Kidney capillary endothelial cell (primary cell): ENCODE data around the gene MYBBP1A.
"Not testable (repeated sequence)": the region's sequence is repeated elsewhere in the genome, so short reads cannot be mapped to it uniquely, and the experiment has no call there.

Experiments
- DNase-seq: peaks from one replicate; pipeline ENCODE4 v3.0.0-alpha.2; 2018; ENCODE audit warnings: low spot score

Gene MYBBP1A, protein sequence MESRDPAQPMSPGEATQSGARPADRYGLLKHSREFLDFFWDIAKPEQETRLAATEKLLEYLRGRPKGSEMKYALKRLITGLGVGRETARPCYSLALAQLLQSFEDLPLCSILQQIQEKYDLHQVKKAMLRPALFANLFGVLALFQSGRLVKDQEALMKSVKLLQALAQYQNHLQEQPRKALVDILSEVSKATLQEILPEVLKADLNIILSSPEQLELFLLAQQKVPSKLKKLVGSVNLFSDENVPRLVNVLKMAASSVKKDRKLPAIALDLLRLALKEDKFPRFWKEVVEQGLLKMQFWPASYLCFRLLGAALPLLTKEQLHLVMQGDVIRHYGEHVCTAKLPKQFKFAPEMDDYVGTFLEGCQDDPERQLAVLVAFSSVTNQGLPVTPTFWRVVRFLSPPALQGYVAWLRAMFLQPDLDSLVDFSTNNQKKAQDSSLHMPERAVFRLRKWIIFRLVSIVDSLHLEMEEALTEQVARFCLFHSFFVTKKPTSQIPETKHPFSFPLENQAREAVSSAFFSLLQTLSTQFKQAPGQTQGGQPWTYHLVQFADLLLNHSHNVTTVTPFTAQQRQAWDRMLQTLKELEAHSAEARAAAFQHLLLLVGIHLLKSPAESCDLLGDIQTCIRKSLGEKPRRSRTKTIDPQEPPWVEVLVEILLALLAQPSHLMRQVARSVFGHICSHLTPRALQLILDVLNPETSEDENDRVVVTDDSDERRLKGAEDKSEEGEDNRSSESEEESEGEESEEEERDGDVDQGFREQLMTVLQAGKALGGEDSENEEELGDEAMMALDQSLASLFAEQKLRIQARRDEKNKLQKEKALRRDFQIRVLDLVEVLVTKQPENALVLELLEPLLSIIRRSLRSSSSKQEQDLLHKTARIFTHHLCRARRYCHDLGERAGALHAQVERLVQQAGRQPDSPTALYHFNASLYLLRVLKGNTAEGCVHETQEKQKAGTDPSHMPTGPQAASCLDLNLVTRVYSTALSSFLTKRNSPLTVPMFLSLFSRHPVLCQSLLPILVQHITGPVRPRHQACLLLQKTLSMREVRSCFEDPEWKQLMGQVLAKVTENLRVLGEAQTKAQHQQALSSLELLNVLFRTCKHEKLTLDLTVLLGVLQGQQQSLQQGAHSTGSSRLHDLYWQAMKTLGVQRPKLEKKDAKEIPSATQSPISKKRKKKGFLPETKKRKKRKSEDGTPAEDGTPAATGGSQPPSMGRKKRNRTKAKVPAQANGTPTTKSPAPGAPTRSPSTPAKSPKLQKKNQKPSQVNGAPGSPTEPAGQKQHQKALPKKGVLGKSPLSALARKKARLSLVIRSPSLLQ (N-terminal part only)

DNA sequence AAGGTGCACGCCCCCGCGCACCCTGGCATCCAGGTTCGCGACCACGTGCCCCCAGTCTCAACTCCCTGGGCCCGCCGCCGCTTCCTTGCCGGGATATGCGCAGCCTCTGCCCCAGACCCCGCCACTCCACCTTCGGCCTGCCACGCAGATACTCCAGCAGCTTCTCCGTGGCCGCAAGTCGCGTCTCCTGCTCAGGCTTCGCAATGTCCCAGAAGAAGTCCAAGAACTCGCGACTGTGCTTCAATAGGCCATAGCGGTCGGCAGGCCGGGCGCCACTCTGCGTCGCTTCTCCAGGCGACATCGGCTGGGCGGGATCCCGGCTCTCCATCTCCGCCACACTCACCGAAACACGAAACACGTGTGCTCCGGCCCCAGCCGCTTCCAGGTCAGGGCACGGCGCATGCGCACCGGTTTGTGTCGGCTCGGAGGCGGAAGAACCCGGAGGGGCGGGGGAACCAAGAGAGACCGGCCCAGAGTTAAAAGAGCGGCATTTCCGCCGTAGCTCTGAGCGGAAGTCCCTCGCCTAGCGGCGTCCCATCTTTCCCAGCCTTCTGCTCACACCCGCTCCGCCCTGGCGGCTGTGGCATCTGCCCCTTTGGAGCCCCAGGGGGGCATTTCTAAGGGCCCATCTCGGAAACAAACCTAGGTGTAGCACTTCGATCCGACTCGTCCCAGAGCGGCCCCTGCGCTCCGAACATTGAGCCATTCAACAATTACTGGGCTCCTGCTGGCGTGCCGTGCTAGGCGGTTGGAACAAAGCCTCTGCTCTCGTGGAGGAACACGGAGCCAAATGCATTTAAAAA is at the start of gene MYBBP1A:
Gene MYBBP1A, minus strand, starts transcription at position 388 of the 803 bp plus-strand sequence. Its CDS starts 60 bp downstream, at position 328.
- DNase-seq, result peak; percentile 97

DNA sequence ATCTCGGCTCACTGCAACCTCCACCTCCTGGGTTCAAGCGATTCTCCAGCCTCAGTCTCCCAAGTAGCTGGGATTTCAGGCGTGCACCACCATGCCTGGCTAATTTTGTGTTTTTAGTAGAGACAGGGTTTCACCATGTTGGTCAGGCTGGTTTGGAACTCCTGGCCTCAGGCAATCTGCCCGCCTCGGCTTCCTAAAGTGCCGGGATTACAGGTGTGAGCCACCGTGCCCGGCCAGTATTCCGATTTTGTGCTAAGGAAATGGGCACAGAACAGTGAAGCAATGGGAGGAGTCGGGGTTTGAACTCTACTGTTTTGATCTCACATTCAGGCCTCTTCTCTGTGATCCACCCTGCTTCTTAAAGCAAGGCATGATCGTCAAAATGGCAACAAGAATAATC is 49.6 kb upstream of the MYBBP1A start:
- DNase-seq, result not testable (repeated sequence)

DNA sequence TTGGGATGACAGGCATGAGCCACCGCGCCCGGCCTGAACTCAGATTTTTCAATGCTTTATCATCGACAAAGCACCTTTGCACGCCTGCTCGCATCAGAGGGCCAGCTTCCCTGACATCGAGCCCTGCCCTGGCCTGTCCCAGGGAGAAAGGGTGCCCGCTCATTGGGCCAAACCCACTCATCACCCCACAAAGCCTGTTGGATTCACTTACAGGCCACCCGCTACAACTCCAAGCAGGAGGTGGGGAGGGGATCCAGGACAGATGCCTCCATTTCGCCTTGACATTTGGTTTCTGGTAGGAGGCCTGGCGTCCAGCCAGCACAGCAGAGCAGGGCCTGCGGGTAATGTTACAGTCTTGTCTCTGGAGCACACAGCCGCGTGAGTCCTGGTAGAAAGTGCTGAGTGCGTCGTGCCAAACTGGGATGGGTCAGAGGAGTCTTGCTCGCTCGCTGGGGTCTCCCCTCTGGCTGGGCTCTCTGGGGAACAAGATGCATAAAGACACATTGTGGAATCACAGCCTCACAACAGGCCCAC is 49.0 kb upstream of the MYBBP1A start:
- no peak for DNase-seq

DNA sequence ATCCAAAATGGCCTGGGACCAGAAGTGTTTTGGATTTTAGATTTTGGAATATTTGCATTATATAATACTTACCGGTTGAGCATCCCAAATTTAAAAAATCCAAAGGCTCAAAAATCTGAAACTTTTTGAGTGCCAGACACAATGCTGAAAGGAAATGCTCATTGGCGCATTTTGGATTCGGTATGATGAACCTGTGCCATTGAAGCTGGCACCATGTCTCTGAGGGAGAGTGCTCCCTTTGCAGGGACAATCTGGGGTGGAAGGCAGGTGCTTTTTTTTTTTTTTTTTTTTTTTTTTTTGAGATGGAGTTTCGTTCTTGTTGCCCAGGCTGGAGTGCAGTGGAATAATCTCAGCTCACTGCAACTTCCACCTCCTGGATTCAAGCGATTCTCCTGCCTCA is 46.9 kb upstream of the MYBBP1A start:
- no peak for DNase-seq

DNA sequence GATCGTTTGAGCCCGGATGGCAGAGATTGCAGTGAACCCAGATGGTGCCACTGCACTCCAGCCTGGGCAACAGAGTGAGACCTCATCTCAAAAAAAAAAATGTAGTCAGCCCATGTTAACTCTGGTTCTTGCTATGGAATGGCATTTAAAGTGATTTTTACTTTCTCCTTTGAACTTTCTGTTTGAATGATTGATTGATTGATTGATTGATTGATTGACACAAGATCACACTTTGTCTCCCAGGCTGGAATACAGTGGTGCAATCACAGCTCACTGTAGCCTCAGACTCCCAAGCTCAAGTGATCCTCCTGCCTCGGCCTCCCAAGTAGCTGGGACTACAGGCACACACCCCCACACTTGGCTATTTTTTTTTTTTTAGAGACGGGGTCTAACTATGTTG is 46.1 kb upstream of the MYBBP1A start:
- DNase-seq, result no peak

DNA sequence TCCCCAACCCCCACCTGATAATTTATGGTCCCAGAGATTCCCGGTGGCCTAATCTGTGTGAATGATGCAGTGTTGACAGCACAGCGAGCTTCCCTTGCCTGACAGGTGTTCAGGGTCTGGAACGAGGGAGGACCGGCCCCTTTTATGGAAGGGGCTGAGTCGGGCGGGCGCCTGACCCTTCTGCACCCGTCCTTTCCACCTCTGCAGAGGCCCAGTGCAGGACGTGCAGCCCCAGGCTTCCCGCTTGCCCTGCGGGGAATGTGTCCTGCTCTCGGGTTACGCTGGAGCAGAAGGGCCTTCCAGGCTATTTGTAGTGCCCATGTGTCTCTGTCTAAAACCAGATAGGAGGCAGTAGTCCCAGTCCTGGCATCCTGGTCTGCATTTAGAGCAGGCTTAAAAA is 45.4 kb upstream of the MYBBP1A start:
- DNase-seq, result no peak

DNA sequence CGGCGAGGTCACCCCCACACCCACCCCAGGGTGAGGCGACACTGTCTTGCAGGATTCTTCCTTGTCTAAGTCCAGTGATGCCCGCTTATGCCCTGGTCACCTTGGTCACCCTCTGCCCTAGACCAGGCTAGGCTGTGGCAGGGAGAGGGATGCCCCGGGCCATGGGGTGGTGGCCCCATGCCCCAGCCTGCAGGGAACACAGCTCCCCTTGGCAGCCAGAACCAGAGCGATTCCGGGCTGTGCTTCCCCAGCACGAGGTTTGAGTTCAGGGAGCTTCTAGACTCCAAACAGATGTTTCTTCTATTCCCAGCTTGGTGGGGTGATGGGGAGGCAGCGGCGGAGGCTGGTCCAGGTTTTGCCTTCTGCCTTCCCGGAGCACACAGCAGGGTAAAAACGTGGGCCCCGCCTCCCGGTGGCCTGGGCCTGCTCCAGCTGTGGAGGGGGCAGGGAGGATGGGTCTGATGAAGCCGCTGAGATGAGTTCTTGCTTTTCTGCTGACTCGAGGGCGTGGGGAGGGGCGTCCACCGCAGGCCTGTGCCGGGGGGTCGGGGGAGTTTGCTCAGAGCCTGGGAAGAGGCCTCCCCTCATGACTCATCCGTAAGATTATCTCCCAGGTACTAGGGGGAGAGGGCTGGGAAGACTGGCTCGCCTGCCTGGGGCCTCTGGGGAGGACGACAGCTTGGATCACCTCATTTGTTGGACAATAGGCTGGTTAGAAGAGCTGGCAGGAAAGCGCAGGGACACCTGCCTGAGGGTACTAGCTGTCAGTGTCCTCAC is 44.5 kb upstream of the MYBBP1A start:
- no peak for DNase-seq

DNA sequence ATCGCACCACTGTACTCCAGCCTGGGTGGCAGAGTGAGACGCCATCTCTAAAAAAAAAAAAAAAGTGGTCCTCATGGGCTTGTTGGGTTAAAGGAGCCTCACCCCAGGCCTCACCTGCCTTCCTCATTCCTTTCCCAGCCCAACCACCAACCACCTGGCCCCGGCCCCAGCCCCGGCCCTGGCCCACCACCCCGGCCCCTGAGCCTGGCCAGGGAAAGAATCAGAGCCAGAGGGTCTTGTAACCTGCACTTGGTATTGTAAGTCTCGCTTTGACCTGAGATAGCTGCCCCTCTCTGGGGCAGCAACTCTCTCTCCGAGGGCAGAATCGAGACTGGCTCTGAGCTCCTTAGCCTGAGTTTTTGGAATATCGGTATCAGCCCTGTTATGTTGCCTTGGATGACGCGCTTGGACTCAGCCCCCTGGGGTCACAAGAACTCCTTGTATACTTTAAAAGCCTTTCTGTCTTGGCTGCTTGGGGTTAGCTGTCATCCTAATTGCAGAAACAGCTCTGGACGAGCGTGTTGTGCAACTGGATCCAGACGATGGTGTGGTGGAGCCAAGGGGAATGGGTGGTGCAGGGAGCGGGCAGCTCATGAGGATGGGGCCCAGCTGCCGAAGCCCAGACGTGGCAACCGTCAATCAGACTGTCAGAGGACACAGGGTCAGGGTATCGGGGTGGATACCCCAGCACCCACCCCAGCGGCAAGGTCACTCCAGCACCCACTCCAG is 43.8 kb upstream of the MYBBP1A start:
- DNase-seq, result no peak

DNA sequence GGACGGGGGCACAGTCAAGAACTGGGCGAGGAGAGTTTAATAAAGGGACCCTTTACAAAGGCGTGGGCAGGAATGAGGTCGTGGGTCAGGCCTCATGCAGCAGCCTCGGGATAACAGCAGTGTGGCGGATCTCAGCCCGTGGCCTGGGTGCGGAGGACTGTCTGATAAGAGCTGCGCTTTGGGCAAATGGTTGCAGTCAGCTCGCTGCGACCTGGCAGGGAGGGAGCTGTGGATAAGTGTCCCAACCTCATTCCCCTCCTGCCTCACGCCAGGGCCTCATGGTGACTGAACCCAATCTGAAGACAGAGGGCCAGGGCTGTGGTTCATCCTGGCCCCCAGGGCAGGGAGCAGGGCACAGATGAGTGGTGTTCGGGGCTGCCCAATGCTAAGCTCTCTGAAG is 42.8 kb upstream of the MYBBP1A start:
- DNase-seq, result no peak

DNA sequence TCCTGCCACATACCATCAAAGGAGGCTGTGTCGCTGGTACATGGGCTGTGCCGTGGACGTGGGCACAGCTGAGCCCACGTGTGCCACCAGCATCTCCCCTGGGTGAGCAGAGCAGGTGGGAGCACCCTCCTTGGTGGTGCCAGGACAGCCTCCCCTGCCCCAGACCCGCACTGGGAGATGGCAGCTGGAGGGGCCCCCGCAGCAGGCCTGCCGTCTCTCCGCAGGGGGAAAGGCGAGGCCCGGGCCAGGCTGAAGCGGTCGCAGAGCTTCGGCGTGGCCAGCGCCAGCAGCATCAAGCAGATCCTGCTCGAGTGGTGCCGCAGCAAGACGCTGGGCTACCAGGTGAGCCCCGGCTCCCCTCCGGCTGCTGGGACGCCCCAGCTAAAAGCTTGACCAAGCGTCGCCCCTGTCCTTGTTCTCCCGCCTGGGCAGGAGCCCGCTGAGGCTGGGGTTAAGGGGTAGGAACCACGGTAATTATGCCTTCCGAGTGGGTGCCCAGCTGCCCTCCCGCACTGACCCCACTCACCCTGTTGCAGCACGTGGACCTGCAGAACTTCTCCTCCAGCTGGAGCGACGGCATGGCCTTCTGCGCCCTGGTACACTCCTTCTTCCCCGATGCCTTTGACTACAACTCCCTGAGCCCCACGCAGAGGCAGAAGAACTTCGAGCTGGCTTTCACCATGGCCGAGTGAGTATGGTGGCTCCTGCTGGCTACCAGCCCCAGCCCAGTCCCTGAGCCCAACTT is 41.6 kb upstream of the MYBBP1A start:
- no peak for DNase-seq

DNA sequence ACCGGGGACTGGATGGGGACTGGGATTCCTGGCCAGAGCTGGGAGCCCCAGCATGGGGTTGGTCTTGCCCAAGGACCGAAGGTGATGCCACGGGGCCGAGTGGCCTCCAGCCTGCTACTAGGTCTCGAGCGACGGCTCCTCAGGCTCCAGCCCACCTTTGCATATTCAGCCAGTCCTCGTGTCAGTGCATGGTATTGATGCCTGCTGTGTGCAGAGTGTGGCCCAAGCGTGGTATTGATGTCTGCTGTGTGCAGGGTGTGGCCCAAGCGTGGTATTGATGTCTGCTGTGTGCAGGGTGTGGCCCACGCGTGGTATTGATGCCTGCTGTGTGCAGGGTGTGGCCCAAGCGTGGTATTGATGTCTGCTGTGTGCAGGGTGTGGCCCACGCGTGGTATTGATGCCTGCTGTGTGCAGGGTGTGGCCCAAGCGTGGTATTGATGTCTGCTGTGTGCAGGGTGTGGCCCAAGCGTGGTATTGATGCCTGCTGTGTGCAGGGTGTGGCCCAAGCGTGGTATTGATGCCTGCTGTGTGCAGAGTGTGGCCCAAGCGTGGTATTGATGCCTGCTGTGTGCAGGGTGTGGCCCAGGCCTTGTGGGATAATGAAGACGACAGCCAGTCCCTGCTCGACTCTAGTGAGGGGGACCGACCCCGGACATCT is 40.6 kb upstream of the MYBBP1A start:
- not testable (repeated sequence) for DNase-seq

DNA sequence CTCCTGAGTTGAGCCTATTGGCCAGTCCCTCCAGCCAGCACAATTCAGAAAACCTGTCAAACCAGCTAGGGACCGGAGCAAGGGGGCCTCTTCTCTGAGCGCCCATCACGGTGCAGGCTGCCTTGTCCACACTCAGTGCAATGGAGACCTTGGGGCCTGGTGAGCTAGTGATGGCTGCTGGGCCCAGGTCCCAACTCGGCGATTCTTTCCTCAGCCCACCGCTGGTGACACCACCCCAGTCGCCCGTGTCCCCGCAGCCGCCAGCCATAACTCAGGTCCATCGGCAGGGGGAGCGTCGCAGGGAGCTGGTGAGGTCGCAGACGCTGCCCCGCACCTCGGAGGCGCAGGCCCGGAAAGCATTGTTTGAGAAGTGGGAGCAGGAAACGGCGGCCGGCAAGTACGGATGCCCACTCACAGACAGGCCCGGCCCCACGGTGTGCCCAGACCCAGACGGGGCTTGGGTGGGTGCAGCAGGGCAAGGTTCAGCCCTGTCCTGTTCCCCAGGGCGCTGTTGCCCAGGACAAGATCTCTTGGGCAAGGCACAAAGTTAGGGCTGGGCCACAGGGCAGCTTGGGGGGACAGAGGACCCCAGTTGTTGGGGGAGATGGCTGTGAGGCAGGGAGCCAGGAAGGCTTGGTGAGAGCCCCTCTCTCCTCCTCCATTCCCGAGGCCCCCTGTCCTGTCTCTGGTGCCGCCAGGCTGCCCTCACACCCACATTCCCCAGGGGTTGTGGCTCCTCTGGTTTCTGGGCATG is 39.9 kb upstream of the MYBBP1A start:
- peak; percentile 55 for DNase-seq

DNA sequence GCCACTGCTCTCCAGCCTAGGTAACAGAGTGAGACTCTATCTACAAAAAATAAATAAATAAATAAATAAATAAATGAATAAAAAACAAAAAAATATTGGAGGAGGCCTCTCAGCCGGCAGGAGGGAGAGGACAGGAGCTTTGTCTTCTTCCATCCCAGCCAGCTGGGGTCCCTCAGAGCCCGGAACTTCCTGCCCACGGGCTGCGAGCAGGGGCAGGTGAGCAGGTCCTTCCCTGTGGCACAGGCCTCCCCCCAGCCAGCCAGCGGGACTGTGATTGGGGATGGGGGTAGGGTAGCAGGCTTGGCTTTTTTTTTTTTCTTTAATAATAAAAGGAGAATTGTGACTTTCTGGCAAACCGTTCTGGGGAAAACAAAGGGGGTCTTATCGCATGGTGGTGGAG is 39.2 kb upstream of the MYBBP1A start:
- DNase-seq, result no peak

DNA sequence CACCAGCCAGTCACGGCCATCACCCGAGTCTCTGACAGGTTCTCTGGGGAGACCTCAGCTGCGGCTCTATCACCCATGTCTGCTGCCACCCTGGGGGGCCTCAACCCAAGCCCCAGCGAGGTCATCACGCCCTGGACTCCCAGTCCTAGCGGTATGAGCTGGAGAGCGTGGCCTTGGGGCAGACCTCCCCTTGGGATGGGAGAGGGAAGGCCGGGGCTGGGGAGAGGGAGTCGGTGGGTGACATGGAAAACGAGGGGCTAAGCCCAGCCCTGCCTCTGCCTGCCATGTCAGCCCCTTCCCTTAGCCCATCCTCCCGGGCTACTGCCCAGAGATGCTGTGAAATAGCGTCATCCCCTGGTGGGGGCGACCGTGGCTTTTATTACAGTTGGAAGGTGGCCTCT is 37.8 kb upstream of the MYBBP1A start:
- DNase-seq, result no peak

DNA sequence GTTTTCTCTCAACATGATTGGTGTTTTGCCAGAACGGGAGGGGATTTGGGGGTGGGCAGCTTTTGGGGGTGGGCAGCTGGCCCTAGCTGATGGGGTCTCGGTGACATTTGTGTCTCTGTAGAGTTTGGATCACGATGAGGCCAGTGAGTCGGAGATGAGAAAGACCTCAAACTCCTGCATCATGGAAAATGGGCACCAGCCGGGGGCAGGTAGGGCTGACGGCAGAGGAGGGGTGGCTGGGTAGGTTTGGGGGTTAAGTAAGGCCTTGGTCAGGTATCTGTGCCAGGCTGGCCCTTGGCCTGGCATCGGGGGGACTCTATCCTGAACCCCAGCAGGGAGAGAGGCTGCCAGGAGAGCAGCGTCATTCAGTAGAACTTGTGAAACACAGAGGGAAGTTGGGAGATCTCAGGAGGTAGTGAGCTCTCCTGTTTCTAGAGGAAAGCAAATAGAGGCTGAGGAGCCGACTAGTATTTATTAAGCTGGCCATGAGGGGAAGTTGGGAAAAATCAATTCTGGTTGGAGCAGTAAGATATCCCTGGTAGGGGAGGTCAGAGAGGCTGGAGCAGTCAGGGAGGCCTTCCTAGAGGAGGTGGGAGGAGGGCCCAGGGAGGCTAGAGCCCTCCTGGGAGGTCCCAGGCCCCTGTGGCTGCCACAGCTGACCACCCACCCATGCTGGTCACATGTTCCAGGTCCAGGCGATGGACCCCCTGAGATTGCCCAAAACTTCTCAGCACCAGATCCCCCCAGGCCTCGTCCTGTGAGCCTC is 37.2 kb upstream of the MYBBP1A start:
- no peak for DNase-seq

DNA sequence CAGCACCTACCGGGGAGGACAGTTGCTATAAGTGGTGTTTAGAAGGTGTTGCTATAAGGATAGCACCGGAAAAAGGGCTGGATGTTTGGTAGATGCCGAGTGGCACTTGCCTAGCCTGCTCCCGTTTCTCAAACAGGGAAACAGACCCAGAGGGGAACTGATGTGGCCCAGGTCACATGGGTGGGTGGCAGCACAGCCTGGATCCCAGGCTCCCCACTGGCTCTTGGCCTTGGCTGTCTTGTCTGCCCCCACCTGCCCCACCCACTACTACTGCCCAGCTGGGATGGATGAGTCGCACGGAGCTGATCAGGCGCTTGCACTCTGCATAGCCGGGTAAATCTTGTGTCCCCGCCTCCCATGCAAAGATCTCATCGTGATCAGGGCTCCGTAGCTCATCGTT is 36.3 kb upstream of the MYBBP1A start:
- no peak for DNase-seq

DNA sequence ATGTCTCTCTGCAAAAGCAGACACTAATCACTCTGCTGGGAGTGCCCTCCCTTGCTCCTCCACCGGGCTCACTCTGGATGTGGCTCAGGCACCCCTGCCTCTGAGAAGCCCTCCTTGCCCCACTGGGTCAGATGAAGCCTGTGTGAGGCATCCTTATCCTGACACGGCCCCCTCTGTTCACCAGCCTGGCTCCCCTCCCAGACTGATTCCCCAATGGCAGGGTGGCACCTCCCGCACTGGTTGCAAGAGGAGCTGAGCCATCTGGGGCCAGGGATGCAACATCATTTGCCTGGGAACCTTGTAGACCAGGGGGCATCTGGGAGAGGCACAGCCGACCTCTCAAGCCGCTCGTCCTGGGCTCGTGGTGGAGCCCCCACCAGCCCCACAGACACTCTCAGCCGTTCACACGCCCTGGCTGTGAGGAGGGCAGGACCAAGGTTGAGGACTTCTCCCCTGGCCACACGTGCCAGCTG is 35.8 kb upstream of the MYBBP1A start:
- no peak for DNase-seq
